ENCODE data around the gene SPEM3. TPM values are rescaled to one million over a fixed set of nuclear protein-coding genes. Genes with fewer than 3 reads are reported as not detected.
A peak's percentile ranks its signal among the peaks of the same experiment; 100 is the strongest.
"Not testable (repeated sequence)": the region's sequence is repeated elsewhere in the genome, so short reads cannot be mapped to it uniquely, and the experiment has no call there.

SPEM3 gene
- total and polyA plus RNA-seq, 2 of the 13 experiments (the other 11 are each of a cell fraction or from before 2014, with no cell fraction given) = not detected

DNA sequence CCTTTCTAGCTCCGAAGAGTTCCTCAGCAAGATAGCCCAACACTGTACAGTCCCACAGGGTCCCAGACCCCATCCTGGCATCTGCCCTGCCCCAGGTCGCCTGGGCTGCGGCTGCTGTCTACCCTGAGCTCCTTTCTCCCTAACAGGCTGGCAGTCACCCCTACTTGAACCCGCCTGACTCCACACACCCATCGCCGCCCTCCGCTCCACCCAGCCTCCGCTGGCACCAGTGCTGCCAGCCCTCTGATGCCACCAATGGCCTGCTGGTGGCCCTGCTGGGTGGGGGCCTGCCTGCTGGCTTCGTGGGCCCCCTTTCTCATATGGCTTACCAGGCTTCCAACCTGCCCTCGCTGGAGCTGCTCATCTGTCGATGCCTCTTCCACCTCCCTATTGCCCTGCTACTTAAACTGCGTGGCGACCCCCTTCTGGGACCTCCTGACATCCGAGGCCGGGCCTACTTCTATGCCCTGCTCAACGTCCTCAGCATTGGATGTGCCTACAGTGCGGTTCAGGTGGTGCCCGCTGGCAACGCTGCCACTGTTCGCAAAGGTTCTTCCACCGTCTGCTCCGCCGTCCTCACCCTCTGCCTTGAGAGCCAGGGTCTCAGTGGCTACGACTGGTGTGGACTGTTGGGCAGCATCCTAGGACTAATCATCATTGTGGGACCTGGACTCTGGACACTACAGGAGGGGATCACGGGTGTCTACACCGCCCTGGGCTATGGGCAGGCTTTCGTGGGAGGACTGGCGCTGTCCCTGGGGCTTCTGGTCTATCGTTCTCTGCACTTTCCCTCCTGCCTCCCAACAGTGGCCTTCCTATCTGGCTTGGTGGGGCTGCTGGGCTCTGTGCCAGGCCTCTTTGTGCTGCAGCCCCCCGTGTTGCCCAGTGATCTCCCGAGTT is 53.4 kb downstream of the SPEM3 start:
- intact Hi-C loops (cut with micrococcal nuclease; ENCODE audit: unreplicated experiment) = loop anchor here (5.0 kb wide), 3 partner anchors 35 to 125 kb away; partner anchors contain the start of genes CHRNB1, TMEM256 and TMEM95
- H3K4me1 ChIP-seq (ENCODE audit: insufficient read depth, low read length) = peaks cover 62% of the 10 kb centered on the region
- peaks cover 28% of the 10 kb centered on the region for H4K20me1 ChIP-seq (ENCODE audit: insufficient read depth, low read length)
- H3K9me3 ChIP-seq (ENCODE audit: low read length); H2AFZ ChIP-seq (ENCODE audit: low read length); H3K9ac ChIP-seq (ENCODE audit: insufficient read depth, low read depth, low read length); H3K27me3 ChIP-seq (ENCODE audit: control insufficient read depth in 1 of 2, insufficient read depth in 2 of 2, low read length in 2 of 2); ATAC-seq; H3K36me3 ChIP-seq (replicated peaks in 1 of 2; ENCODE audit: control insufficient read depth in 1 of 2, insufficient read depth in 2 of 2, low read length in 2 of 2); in situ Hi-C loops (cut with HindIII; ENCODE audit: extremely low pct_ligation_motif_present, low pct_unique_long_range_greater_than_20kb); DNase-seq (ENCODE audit: low spot score); CTCF ChIA-PET (ENCODE audit: low intra/inter-chr PET ratio, low total read pairs); BruUV-seq (replicated peaks); FAIRE-seq: not testable (repeated sequence)
- peak overlapping the region; percentile 100 for H3K27ac ChIP-seq (ENCODE audit: extremely low read length, insufficient read depth, low read length)
- H3K79me2 ChIP-seq (ENCODE audit: insufficient read depth, low read length) = peaks cover 48% of the 10 kb centered on the region
- peak overlapping the region in 1 of 3 experiments; percentile 90; a peak in 1 of 6 replicates for H3K4me3 ChIP-seq (replicated peaks in 1 of 3; ENCODE audit: insufficient read depth in 1 of 3, low read depth in 2 of 3, low read length in 3 of 3)
- TF ChIP-seq CAMTA2 (CRISPR knock-in tag; IDR thresholded peaks at IDR 0.05; ENCODE audit: borderline replicate concordance) = 0 out of 2 replicates have a peak, but pooled peaks have one; percentile 39
- TF ChIP-seq ZBTB38 (CRISPR knock-in tag; IDR thresholded peaks at IDR 0.05) = peak; percentile 45; the same call in 1 of the 2 replicates
- TF ChIP-seq HNRNPL (IDR thresholded peaks at IDR 0.05; ENCODE audit: low read depth, low read length) = peak; percentile 44; the same call in 1 of the 2 replicates
- H3K4me2 ChIP-seq (ENCODE audit: low read depth, low read length) = peak overlapping the region; percentile 94; the same call in 1 of the 2 replicates
- POLR2A ChIA-PET = interaction anchor here (0.9 to 4.3 kb wide), 8 partner anchors 37 to 102 kb away, joined by 3 to 41 read pairs (median 4); partner anchors contain the start of genes CHRNB1, MPDU1, PLSCR3 and TMEM102
- WGBS (ENCODE audit: low lambda C conversion rate) = 93% methylated on average over 23 of the region's 31 CpGs

Other genes with a start within 250 kb of the SPEM3 start
Only the 30 nearest of the 39 such genes appear.
- 19.8 and 32.0 TPM in 2 replicates for gene CTDNEP1, start 177.1 kb upstream of the SPEM3 start, total RNA-seq (2016; rRNA removed; fragmentation: Illumina TruSeq; extraction: Trizol)
- gene CTDNEP1, start 177.1 kb upstream of the SPEM3 start, polyA plus RNA-seq (2011; rRNA removed) = 118 and 126 TPM in 2 replicates
- gene ELP5, start 176.6 kb upstream of the SPEM3 start, total RNA-seq (2016; rRNA removed; fragmentation: Illumina TruSeq; extraction: Trizol) = 68.0 and 69.8 TPM in 2 replicates
- gene ELP5, start 176.6 kb upstream of the SPEM3 start, polyA plus RNA-seq (2011; rRNA removed) = 67.6 and 75.4 TPM in 2 replicates
- not detected in 2 replicates for gene CLDN7, start 166.4 kb upstream of the SPEM3 start, total RNA-seq (2016; rRNA removed; fragmentation: Illumina TruSeq; extraction: Trizol)
- gene CLDN7, start 166.4 kb upstream of the SPEM3 start, polyA plus RNA-seq (2011; rRNA removed) = not detected in 2 replicates
- 2.6 and 5.8 TPM in 2 replicates for gene SLC2A4, start 147.1 kb upstream of the SPEM3 start, total RNA-seq (2016; rRNA removed; fragmentation: Illumina TruSeq; extraction: Trizol)
- 4.9 and 6.3 TPM in 2 replicates for gene SLC2A4, start 147.1 kb upstream of the SPEM3 start, polyA plus RNA-seq (2011; rRNA removed)
- 0.22 TPM in 1 of 2 replicates, not detected in the other for gene YBX2, start 134.2 kb upstream of the SPEM3 start, total RNA-seq (2016; rRNA removed; fragmentation: Illumina TruSeq; extraction: Trizol)
- gene YBX2, start 134.2 kb upstream of the SPEM3 start, polyA plus RNA-seq (2011; rRNA removed) = 0.12 TPM in 2 replicates
- 319 and 367 TPM in 2 replicates for gene EIF5A, start 121.2 kb upstream of the SPEM3 start, total RNA-seq (2016; rRNA removed; fragmentation: Illumina TruSeq; extraction: Trizol)
- gene EIF5A, start 121.2 kb upstream of the SPEM3 start, polyA plus RNA-seq (2011; rRNA removed) = 280 and 337 TPM in 2 replicates
- 43.8 and 58.0 TPM in 2 replicates for gene GPS2, start 113.5 kb upstream of the SPEM3 start, total RNA-seq (2016; rRNA removed; fragmentation: Illumina TruSeq; extraction: Trizol)
- gene GPS2, start 113.5 kb upstream of the SPEM3 start, polyA plus RNA-seq (2011; rRNA removed) = 48.0 and 59.4 TPM in 2 replicates
- gene NEURL4, start 99.5 kb upstream of the SPEM3 start, total RNA-seq (2016; rRNA removed; fragmentation: Illumina TruSeq; extraction: Trizol) = 6.7 and 15.7 TPM in 2 replicates
- gene NEURL4, start 99.5 kb upstream of the SPEM3 start, polyA plus RNA-seq (2011; rRNA removed) = 14.8 and 15.3 TPM in 2 replicates
- 1.3 TPM in 1 of 2 replicates, not detected in the other for gene ACAP1, start 92.3 kb upstream of the SPEM3 start, total RNA-seq (2016; rRNA removed; fragmentation: Illumina TruSeq; extraction: Trizol)
- 2.5 and 3.1 TPM in 2 replicates for gene ACAP1, start 92.3 kb upstream of the SPEM3 start, polyA plus RNA-seq (2011; rRNA removed)
- 1.3 and 1.6 TPM in 2 replicates for gene KCTD11, start 76.7 kb upstream of the SPEM3 start, total RNA-seq (2016; rRNA removed; fragmentation: Illumina TruSeq; extraction: Trizol)
- gene KCTD11, start 76.7 kb upstream of the SPEM3 start, polyA plus RNA-seq (2011; rRNA removed) = 2.6 and 3.1 TPM in 2 replicates
- not detected in 2 replicates for gene TMEM95, start 73.7 kb upstream of the SPEM3 start, total RNA-seq (2016; rRNA removed; fragmentation: Illumina TruSeq; extraction: Trizol)
- gene TMEM95, start 73.7 kb upstream of the SPEM3 start, polyA plus RNA-seq (2011; rRNA removed) = not detected in 2 replicates
- gene TNK1, start 47.8 kb upstream of the SPEM3 start, total RNA-seq (2016; rRNA removed; fragmentation: Illumina TruSeq; extraction: Trizol) = 1.7 and 2.0 TPM in 2 replicates
- 3.5 and 3.7 TPM in 2 replicates for gene TNK1, start 47.8 kb upstream of the SPEM3 start, polyA plus RNA-seq (2011; rRNA removed)
- 5.6 and 6.0 TPM in 2 replicates for gene PLSCR3, start 34.3 kb upstream of the SPEM3 start, total RNA-seq (2016; rRNA removed; fragmentation: Illumina TruSeq; extraction: Trizol)
- gene PLSCR3, start 34.3 kb upstream of the SPEM3 start, polyA plus RNA-seq (2011; rRNA removed) = 6.1 and 6.2 TPM in 2 replicates
- gene TMEM256, start 24.8 kb upstream of the SPEM3 start, total RNA-seq (2016; rRNA removed; fragmentation: Illumina TruSeq; extraction: Trizol) = 231 and 246 TPM in 2 replicates
- 240 and 252 TPM in 2 replicates for gene TMEM256, start 24.8 kb upstream of the SPEM3 start, polyA plus RNA-seq (2011; rRNA removed)
- gene NLGN2, start 21.0 kb upstream of the SPEM3 start, total RNA-seq (2016; rRNA removed; fragmentation: Illumina TruSeq; extraction: Trizol) = 1.4 and 1.9 TPM in 2 replicates
- gene NLGN2, start 21.0 kb upstream of the SPEM3 start, polyA plus RNA-seq (2011; rRNA removed) = 11.0 and 15.1 TPM in 2 replicates
- not detected in 2 replicates for gene SPEM1, start 8.5 kb upstream of the SPEM3 start, total RNA-seq (2016; rRNA removed; fragmentation: Illumina TruSeq; extraction: Trizol)
- gene SPEM1, start 8.5 kb upstream of the SPEM3 start, polyA plus RNA-seq (2011; rRNA removed) = not detected in 2 replicates
- not detected in 2 replicates for gene SPEM2, start 3.2 kb upstream of the SPEM3 start, total RNA-seq (2016; rRNA removed; fragmentation: Illumina TruSeq; extraction: Trizol)
- gene SPEM2, start 3.2 kb upstream of the SPEM3 start, polyA plus RNA-seq (2011; rRNA removed) = not detected in 2 replicates
- 2.0 and 3.1 TPM in 2 replicates for gene TMEM102, start 6.6 kb downstream of the SPEM3 start, total RNA-seq (2016; rRNA removed; fragmentation: Illumina TruSeq; extraction: Trizol)
- 1.6 and 2.8 TPM in 2 replicates for gene TMEM102, start 6.6 kb downstream of the SPEM3 start, polyA plus RNA-seq (2011; rRNA removed)
- 0.20 and 0.55 TPM in 2 replicates for gene FGF11, start 10.7 kb downstream of the SPEM3 start, total RNA-seq (2016; rRNA removed; fragmentation: Illumina TruSeq; extraction: Trizol)
- gene FGF11, start 10.7 kb downstream of the SPEM3 start, polyA plus RNA-seq (2011; rRNA removed) = 7.0 and 7.6 TPM in 2 replicates
- 3.6 and 5.4 TPM in 2 replicates for gene CHRNB1, start 16.2 kb downstream of the SPEM3 start, total RNA-seq (2016; rRNA removed; fragmentation: Illumina TruSeq; extraction: Trizol)
- 33.7 and 39.6 TPM in 2 replicates for gene CHRNB1, start 16.2 kb downstream of the SPEM3 start, polyA plus RNA-seq (2011; rRNA removed)
- gene ZBTB4, start 50.8 kb downstream of the SPEM3 start, total RNA-seq (2016; rRNA removed; fragmentation: Illumina TruSeq; extraction: Trizol) = 3.3 and 4.3 TPM in 2 replicates
- gene ZBTB4, start 50.8 kb downstream of the SPEM3 start, polyA plus RNA-seq (2011; rRNA removed) = 7.4 and 7.9 TPM in 2 replicates
- 0.07 TPM in 1 of 2 replicates, not detected in the other for gene SLC35G6, start 52.6 kb downstream of the SPEM3 start, total RNA-seq (2016; rRNA removed; fragmentation: Illumina TruSeq; extraction: Trizol)
- gene SLC35G6, start 52.6 kb downstream of the SPEM3 start, polyA plus RNA-seq (2011; rRNA removed) = 0.04 TPM in 1 of 2 replicates, not detected in the other
- gene POLR2A, start 55.5 kb downstream of the SPEM3 start, total RNA-seq (2016; rRNA removed; fragmentation: Illumina TruSeq; extraction: Trizol) = 17.8 and 63.2 TPM in 2 replicates
- 17.2 and 18.3 TPM in 2 replicates for gene POLR2A, start 55.5 kb downstream of the SPEM3 start, polyA plus RNA-seq (2011; rRNA removed)
- 0.73 and 0.93 TPM in 2 replicates for gene TNFSF12, start 120.2 kb downstream of the SPEM3 start, total RNA-seq (2016; rRNA removed; fragmentation: Illumina TruSeq; extraction: Trizol)
- 6.3 and 7.2 TPM in 2 replicates for gene TNFSF12, start 120.2 kb downstream of the SPEM3 start, polyA plus RNA-seq (2011; rRNA removed)
- 1.7 and 2.5 TPM in 2 replicates for gene TNFSF13, start 129.9 kb downstream of the SPEM3 start, total RNA-seq (2016; rRNA removed; fragmentation: Illumina TruSeq; extraction: Trizol)
- gene TNFSF13, start 129.9 kb downstream of the SPEM3 start, polyA plus RNA-seq (2011; rRNA removed) = 3.3 TPM in 2 replicates
- 64.5 and 75.4 TPM in 2 replicates for gene SENP3, start 133.1 kb downstream of the SPEM3 start, total RNA-seq (2016; rRNA removed; fragmentation: Illumina TruSeq; extraction: Trizol)
- 55.8 and 57.3 TPM in 2 replicates for gene SENP3, start 133.1 kb downstream of the SPEM3 start, polyA plus RNA-seq (2011; rRNA removed)
- gene CD68, start 150.8 kb downstream of the SPEM3 start, total RNA-seq (2016; rRNA removed; fragmentation: Illumina TruSeq; extraction: Trizol) = 4.1 and 10.3 TPM in 2 replicates
- 104 and 124 TPM in 2 replicates for gene CD68, start 150.8 kb downstream of the SPEM3 start, polyA plus RNA-seq (2011; rRNA removed)
- 59.5 and 112 TPM in 2 replicates for gene MPDU1, start 155.0 kb downstream of the SPEM3 start, total RNA-seq (2016; rRNA removed; fragmentation: Illumina TruSeq; extraction: Trizol)
- 127 and 167 TPM in 2 replicates for gene MPDU1, start 155.0 kb downstream of the SPEM3 start, polyA plus RNA-seq (2011; rRNA removed)
- 0.18 TPM in 1 of 2 replicates, not detected in the other for gene SOX15, start 161.2 kb downstream of the SPEM3 start, total RNA-seq (2016; rRNA removed; fragmentation: Illumina TruSeq; extraction: Trizol)
- gene SOX15, start 161.2 kb downstream of the SPEM3 start, polyA plus RNA-seq (2011; rRNA removed) = 0.07 and 0.17 TPM in 2 replicates
- gene FXR2, start 186.0 kb downstream of the SPEM3 start, total RNA-seq (2016; rRNA removed; fragmentation: Illumina TruSeq; extraction: Trizol) = 13.4 and 24.4 TPM in 2 replicates
- 20.9 and 26.8 TPM in 2 replicates for gene FXR2, start 186.0 kb downstream of the SPEM3 start, polyA plus RNA-seq (2011; rRNA removed)

Data from HepG2 (cell line).